H9 (cell line): ENCODE measurements around the gene ASTN1. TPM values are rescaled to one million over a fixed set of nuclear protein-coding genes. Genes with fewer than 3 reads are reported as not detected.

Source experiments
- DNase-seq: peaks from one replicate; pipeline ENCODE4 v3.0.0-alpha.2; 2017
- H2AFZ ChIP-seq: one replicate; pipeline ENCODE4 v1.6.1; 2013; ENCODE audit warnings: mild to moderate bottlenecking, low read length, control low read depth, moderate library complexity
- H2AK5ac ChIP-seq: 2 replicates; pipeline ENCODE4 v1.6.1; 2013; ENCODE audit warnings: low read length, control low read depth, mixed read lengths; ENCODE audit not compliant: insufficient read length
- H2BK120ac ChIP-seq: one replicate; pipeline ENCODE4 v1.6.1; 2013; ENCODE audit warnings: low read depth, mild to moderate bottlenecking, low read length, control low read depth, inconsistent platforms; ENCODE audit not compliant: poor library complexity, severe bottlenecking
- H2BK12ac ChIP-seq: 2 replicates; pipeline ENCODE4 v1.6.1; 2013; ENCODE audit warnings: low read length, control low read depth, mixed read lengths, low read depth; ENCODE audit not compliant: insufficient read length
- H2BK15ac ChIP-seq: 2 replicates; pipeline ENCODE4 v1.6.1; 2013; ENCODE audit warnings: low read depth, low read length, control low read depth
- H2BK20ac ChIP-seq: one replicate; pipeline ENCODE4 v1.6.1; 2013; ENCODE audit warnings: low read depth, mild to moderate bottlenecking, low read length, control low read depth, inconsistent platforms; ENCODE audit not compliant: poor library complexity, severe bottlenecking
- H2BK5ac ChIP-seq: 2 replicates; pipeline ENCODE4 v1.6.1; 2013; ENCODE audit warnings: low read length, control low read depth, mixed read lengths; ENCODE audit not compliant: insufficient read length
- H3K14ac ChIP-seq: 2 replicates; pipeline ENCODE4 v1.6.1; 2013; ENCODE audit warnings: low read length, control low read depth; ENCODE audit not compliant: insufficient read depth
- H3K18ac ChIP-seq: 2 replicates; pipeline ENCODE4 v1.6.1; 2013; ENCODE audit warnings: low read depth, mild to moderate bottlenecking, mixed read lengths, low read length, control low read depth; ENCODE audit not compliant: insufficient read length
- H3K23ac ChIP-seq: 2 replicates; pipeline ENCODE4 v1.6.1; 2013; ENCODE audit warnings: low read length, control low read depth, mixed read lengths, low read depth; ENCODE audit not compliant: insufficient read length
- H3K23me2 ChIP-seq: 2 replicates; pipeline ENCODE4 v1.6.1; 2013; ENCODE audit warnings: low read depth, mild to moderate bottlenecking, mixed read lengths, low read length, control low read depth; ENCODE audit not compliant: insufficient read length, poor library complexity, severe bottlenecking
- H3K27ac ChIP-seq: 2 replicates; pipeline ENCODE4 v1.5.1; 2013; ENCODE audit warnings: low read length, control low read depth, mixed read lengths, low read depth; ENCODE audit not compliant: insufficient read length
- H3K27me3 ChIP-seq: 2 replicates; pipeline ENCODE4 v1.6.1; 2013; ENCODE audit warnings: low read length, control low read depth, inconsistent platforms; ENCODE audit not compliant: insufficient read depth
- H3K4ac ChIP-seq: 2 replicates; pipeline ENCODE4 v1.6.1; 2013; ENCODE audit warnings: low read depth, mild to moderate bottlenecking, control low read depth, inconsistent platforms, low read length, moderate library complexity
- H3K4me1 ChIP-seq: 2 replicates; pipeline ENCODE4 v1.6.1; 2013; ENCODE audit warnings: low read length, control low read depth, inconsistent platforms; ENCODE audit not compliant: insufficient read depth
- H3K4me2 ChIP-seq: 2 replicates; pipeline ENCODE4 v1.6.1; 2013; ENCODE audit warnings: low read length, control low read depth, mixed read lengths; ENCODE audit not compliant: insufficient read length, insufficient read depth
- H3K56ac ChIP-seq: 2 replicates; pipeline ENCODE4 v1.6.1; 2013; ENCODE audit warnings: low read depth, mild to moderate bottlenecking, mixed read lengths, low read length, control low read depth; ENCODE audit not compliant: insufficient read length
- H3K79me1 ChIP-seq: 2 replicates; pipeline ENCODE4 v1.6.1; 2013; ENCODE audit warnings: low read depth, mild to moderate bottlenecking, moderate library complexity, low read length, control low read depth, inconsistent platforms; ENCODE audit not compliant: insufficient read depth, poor library complexity, severe bottlenecking
- H3K79me2 ChIP-seq: 2 replicates; pipeline ENCODE4 v1.6.1; 2013; ENCODE audit warnings: low read length, control low read depth, inconsistent platforms; ENCODE audit not compliant: insufficient read depth
- H3K9ac ChIP-seq: 2 replicates; pipeline ENCODE4 v1.6.1; 2013; ENCODE audit warnings: low read length, control low read depth, mixed read lengths; ENCODE audit not compliant: insufficient read length; ENCODE audit errors: extremely low read depth
- H3K9me3 ChIP-seq: one replicate; pipeline ENCODE4 v1.6.1; 2013; ENCODE audit warnings: low read depth, low read length, inconsistent platforms; ENCODE audit not compliant: control insufficient read depth
- H3T11ph ChIP-seq: one replicate; pipeline ENCODE4 v1.6.1; 2013; ENCODE audit warnings: mild to moderate bottlenecking, low read length, control low read depth, inconsistent platforms
- H4K20me1 ChIP-seq: one replicate; pipeline ENCODE4 v1.6.1; 2013; ENCODE audit not compliant: control insufficient read depth, insufficient read length, insufficient read depth
- H4K5ac ChIP-seq: 2 replicates; pipeline ENCODE4 v1.6.1; 2013; ENCODE audit warnings: low read depth, mild to moderate bottlenecking, mixed read lengths, low read length, control low read depth; ENCODE audit not compliant: insufficient read length
- H4K8ac ChIP-seq: replicated peaks from 2 replicates; pipeline ENCODE4 v1.6.1; 2013; ENCODE audit warnings: low read length, control low read depth, mixed read lengths, low read depth; ENCODE audit not compliant: insufficient read length
- H4K91ac ChIP-seq: 2 replicates; pipeline ENCODE4 v1.6.1; 2013; ENCODE audit warnings: low read depth, mild to moderate bottlenecking, moderate library complexity, mixed read lengths, low read length, control low read depth; ENCODE audit not compliant: insufficient read length
- H3K27ac Mint-ChIP-seq, 3 experiments: 2 replicates in 2 of 3; 3 replicates in 1 of 3; pipeline ENCODE4 v1.8.0; 2020 to 2021; ENCODE audit warnings: mixed read lengths in 3 of 3, mild to moderate bottlenecking in 1 of 3, moderate library complexity in 1 of 3
- H3K27me3 Mint-ChIP-seq: 2 replicates; pipeline ENCODE4 v1.8.0; 2021; ENCODE audit warnings: low read depth, mild to moderate bottlenecking, moderate library complexity, mixed read lengths
- H3K36me3 Mint-ChIP-seq, 3 experiments: 2 replicates in 2 of 3; 3 replicates in 1 of 3; pipeline ENCODE4 v1.8.0; 2020 to 2021; ENCODE audit warnings: low read depth in 3 of 3, mixed read lengths in 3 of 3; ENCODE audit not compliant: insufficient read depth in 1 of 3
- H3K4me1 Mint-ChIP-seq, 2 experiments: 2 replicates each; pipeline ENCODE4 v1.8.0; 2020; ENCODE audit warnings: mixed read lengths in 2 of 2
- H3K4me3 Mint-ChIP-seq, 2 experiments: 2 replicates in 1 of 2; 3 replicates in 1 of 2; pipeline ENCODE4 v1.8.0; 2020 to 2021; ENCODE audit warnings: mild to moderate bottlenecking in 2 of 2, mixed read lengths in 2 of 2, moderate library complexity in 1 of 2
- H3K9me3 Mint-ChIP-seq, 2 experiments: 2 replicates in 1 of 2; 3 replicates in 1 of 2; pipeline ENCODE4 v1.8.0; 2020; ENCODE audit warnings: mild to moderate bottlenecking in 2 of 2, mixed read lengths in 2 of 2, moderate library complexity in 1 of 2
- CTCF ChIP-seq: fragments of 200-600 bp; sonication (generic); conservative IDR thresholded peaks from 3 replicates; pipeline ENCODE4 v1.8.0; 2021; ENCODE audit warnings: antibody characterized with exemption, mild to moderate bottlenecking
- WGBS: extraction: QIAGEN DNeasy Blood & Tissue Kit; methylation state at CpG from one replicate; pipeline ENCODE4 v1.1.7; 2013; ENCODE audit warnings: missing lambda C conversion rate, low lambda C conversion rate, mixed read lengths; ENCODE audit not compliant: insufficient read length; ENCODE audit errors: extremely low coverage; 5-methylcytosine and 5-hydroxymethylcytosine counted together
- total RNA-seq: library from RNA; stranded (reverse); gene quantifications from 2 replicates; pipeline ENCODE4 v1.2.1, GENCODE V29; 2021

Gene ASTN1
- total RNA-seq, 1 experiment from 2014 or later = 0.98 TPM

GRCh38 chr1:176863613-176864012, 300.9 kb downstream of the ASTN1 start:
- no peaks in the 10 kb centered on the region for H3K9me3 Mint-ChIP-seq
- H3K4me2 ChIP-seq = no peak overlapping the region
- no peak overlapping the region for H4K5ac ChIP-seq
- no peak overlapping the region for H4K8ac ChIP-seq
- no peak overlapping the region for H3K56ac ChIP-seq
- H3K4me3 Mint-ChIP-seq = no peak overlapping the region
- no peak overlapping the region for H3K27ac Mint-ChIP-seq
- no peak for TF ChIP-seq CTCF
- H2AFZ ChIP-seq = no peak overlapping the region
- H3K18ac ChIP-seq = no peak overlapping the region
- H4K20me1 ChIP-seq = no peaks in the 10 kb centered on the region
- no peaks in the 10 kb centered on the region for H3K79me1 ChIP-seq
- DNase-seq = no peak
- H3K27me3 Mint-ChIP-seq = no peaks in the 10 kb centered on the region
- no peak overlapping the region for H3K27ac ChIP-seq
- no peak overlapping the region for H2BK12ac ChIP-seq
- WGBS = no CpG with 5 or more reads among the region's 4 CpGs
- H2BK15ac ChIP-seq = no peak overlapping the region
- no peaks in the 10 kb centered on the region for H3K79me2 ChIP-seq
- H3K27me3 ChIP-seq = no peaks in the 10 kb centered on the region
- H2BK120ac ChIP-seq = no peak overlapping the region
- H4K91ac ChIP-seq = no peak overlapping the region
- H3K14ac ChIP-seq = no peak overlapping the region
- no peaks in the 10 kb centered on the region for H3K4me1 ChIP-seq
- no peak overlapping the region for H2BK20ac ChIP-seq
- peaks cover 0 to 2% (median 0%) of the 10 kb centered on the region in 3 experiments; a peak in 3 of 7 replicates for H3K36me3 Mint-ChIP-seq
- no peak overlapping the region for H2AK5ac ChIP-seq
- no peaks in the 10 kb centered on the region for H3K9me3 ChIP-seq
- no peak overlapping the region for H3K23ac ChIP-seq
- no peak overlapping the region for H3T11ph ChIP-seq
- H3K9ac ChIP-seq = no peak overlapping the region
- H3K4ac ChIP-seq = no peak overlapping the region
- no peaks in the 10 kb centered on the region for H3K23me2 ChIP-seq
- H3K4me1 Mint-ChIP-seq = peaks cover 10 to 11% of the 10 kb centered on the region in 2 experiments
- no peak overlapping the region for H2BK5ac ChIP-seq
